ENCODE data around the gene BTD.
A peak's percentile ranks its signal among the peaks of the same experiment; 100 is the strongest.

GRCh38 chr3:15646851-15647511, 45.4 kb downstream of the BTD start:
- TF ChIP-seq POLR2AphosphoS5 (IDR thresholded peaks at IDR 0.05; ENCODE audit: insufficient read depth, low read depth, low read length) (peak; percentile 94), CTCF (IDR thresholded peaks at IDR 0.05; ENCODE audit: extremely low read depth in 1 of 2, insufficient read depth in 1 of 2, low read depth in 1 of 2, low read length in 2 of 2) (no peak), MAX (IDR thresholded peaks at IDR 0.05; ENCODE audit: insufficient read depth, insufficient read length) (peak; percentile 20), POLR2A (IDR thresholded peaks at IDR 0.05; ENCODE audit: low read depth, low read length) (no peak), MYC (IDR thresholded peaks at IDR 0.05; ENCODE audit: low read depth, low read length) (peak; percentile 8), EZH2 (IDR thresholded peaks at IDR 0.05; ENCODE audit: borderline replicate concordance, low read depth, low read length, severe bottlenecking) (no peak)

Data from endothelial cell of umbilical vein (primary cell).